ENCODE data around the gene SHROOM3.
A peak's percentile ranks its signal among the peaks of the same experiment; 100 is the strongest.

SHROOM3 gene

DNA sequence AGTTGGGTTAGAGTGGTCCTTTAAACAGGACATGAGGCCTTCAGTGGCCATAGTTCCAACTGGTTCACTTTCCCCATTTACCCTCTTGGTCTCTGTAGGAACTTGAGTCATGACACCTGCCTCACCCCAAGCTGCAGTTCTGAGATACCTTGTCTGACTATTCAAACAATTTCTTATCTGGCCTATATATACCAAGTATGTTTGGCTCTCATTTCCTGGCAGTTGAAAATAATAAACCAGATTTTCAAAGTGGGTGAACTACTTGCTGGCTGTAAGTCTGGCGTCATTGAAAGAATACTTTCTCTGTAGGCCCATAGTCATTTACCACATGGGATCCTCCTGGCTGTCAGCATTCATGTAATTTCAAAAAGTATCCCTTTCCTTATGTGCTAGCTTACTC, 228.8 kb downstream of the SHROOM3 start:
- DNase-seq (ENCODE audit: low read depth), result no peak

DNA sequence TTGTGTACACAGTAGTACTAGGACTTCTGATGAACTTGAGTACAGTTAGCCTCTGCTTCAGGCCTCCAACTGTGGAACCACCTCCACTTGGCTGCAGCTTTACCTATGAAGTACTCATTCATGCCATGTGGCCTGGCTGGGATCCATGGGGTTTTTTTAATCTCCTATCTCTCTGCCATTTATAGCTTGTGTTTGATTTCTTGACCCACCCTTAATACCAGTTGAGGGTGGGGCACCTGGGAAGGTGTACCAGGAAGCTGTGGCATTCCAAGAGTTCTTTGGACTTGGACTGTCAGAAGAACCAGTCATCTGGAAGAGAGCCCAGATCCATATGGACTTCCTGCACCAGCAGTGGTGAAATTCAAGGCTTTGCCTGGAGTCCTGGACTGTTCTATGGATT, 230.1 kb downstream of the SHROOM3 start:
- DNase-seq (ENCODE audit: low read depth), result peak; percentile 77

DNA sequence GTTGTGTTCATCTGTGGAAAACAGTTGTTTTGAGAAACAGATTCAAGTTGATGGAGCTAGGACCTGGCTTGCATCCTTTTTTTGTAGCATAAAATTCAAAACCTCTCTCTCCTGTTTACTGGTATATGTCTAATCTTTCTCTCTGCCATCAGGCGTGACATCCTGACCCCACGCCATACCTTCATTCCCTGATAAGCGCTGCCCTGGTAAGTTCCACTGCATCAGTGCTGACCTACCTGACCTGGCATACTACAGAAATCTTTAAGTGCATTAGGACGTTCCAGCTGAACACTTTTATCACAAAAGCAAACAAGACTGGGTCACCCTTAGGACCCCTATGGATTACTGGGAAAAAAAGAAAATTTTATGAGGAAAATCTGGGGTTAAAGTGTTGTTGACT, 230.7 kb downstream of the SHROOM3 start:
- no peak for DNase-seq (ENCODE audit: low read depth)

DNA sequence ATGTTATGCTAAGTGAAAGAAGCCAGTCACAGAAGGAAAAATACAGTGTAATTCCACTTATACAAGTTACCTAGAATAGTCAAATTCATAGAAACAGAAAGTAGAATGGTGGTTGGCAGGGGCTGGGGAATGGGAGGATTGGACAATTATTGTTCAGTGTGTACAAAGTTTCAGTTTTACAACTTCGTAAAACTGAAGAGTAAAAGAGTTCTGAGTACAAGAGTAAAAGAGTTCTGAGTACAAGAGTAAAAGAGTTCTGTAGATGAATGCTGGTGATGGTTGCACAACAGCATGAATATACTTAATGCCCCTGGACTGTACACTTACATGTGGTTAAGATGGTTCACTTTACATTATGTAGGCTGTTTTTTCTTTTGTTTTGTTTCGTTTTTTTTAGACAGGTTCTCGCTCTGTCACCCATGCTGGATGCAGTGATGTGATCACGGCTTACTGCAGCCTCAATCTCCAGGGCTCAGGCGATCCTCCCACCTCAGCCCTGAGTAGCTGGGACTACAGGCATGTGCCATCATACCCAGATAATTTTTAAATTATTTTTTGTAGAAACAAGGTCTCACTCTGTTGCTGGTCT, 232.0 kb downstream of the SHROOM3 start:
- DNase-seq (ENCODE audit: low read depth), result no peak

- DNase-seq (ENCODE audit: low read depth), result no peak
Observed at GRCh38 chr4:76670631-76671030, 235.6 kb downstream of the SHROOM3 start.

DNA sequence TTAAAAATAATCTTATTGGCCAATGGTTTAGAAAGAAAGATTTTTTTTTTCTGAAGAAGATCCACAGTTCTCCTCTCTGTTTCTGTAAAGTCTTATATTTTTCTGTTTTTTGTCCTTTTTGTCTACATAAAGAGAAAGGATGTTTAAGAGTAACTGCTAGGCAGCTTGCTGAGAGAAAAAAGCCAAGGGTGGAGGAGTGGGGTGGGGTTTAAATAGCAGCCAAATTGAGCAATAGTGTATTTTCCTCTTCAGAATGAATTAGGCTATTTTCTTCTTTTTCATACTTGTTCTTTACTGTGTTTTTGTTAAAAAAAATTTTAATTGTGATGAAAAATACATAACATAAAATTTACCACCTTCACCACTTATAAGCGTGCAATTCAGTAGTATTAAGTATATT, 238.3 kb downstream of the SHROOM3 start:
- DNase-seq (ENCODE audit: low read depth), result no peak

- DNase-seq (ENCODE audit: low read depth), result no peak
Observed at GRCh38 chr4:76674983-76675382, 240.0 kb downstream of the SHROOM3 start.

DNA sequence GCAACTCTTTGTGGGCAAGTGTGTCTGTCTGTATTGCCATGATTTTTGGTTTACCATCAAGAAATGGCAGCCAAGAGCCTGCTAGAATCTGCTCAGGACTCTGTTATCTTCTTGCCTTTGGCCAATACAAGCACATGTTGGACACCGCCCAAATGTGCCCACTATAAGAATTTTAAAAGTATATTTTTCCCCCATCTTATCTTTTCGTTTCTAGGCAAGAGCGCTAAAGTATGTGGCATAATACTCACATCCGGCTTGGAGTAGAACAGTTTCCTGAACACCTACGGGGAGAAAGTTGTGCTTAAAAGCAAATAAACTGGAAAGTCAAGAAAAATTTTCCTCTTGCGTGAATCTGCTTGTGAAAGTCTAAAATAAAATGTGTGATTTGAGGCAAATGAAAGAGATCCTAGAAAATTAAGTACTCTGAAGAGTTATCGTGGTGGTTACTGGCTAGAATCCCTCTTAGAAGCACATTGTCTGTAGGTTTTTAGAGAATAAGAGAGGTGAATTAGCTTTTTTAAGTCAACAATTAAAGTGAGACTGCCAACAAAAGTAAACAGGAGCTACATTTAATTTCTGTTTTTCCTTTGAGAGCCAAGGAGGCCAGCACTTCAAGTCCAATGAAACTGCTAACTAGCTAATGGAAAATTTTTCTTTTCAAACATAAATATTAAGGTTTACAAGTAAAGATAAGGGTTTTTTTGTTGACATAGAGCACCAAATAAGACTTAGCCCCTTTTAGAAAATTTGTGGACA, 242.7 kb downstream of the SHROOM3 start:
- DNase-seq (ENCODE audit: low read depth), result no peak

DNA sequence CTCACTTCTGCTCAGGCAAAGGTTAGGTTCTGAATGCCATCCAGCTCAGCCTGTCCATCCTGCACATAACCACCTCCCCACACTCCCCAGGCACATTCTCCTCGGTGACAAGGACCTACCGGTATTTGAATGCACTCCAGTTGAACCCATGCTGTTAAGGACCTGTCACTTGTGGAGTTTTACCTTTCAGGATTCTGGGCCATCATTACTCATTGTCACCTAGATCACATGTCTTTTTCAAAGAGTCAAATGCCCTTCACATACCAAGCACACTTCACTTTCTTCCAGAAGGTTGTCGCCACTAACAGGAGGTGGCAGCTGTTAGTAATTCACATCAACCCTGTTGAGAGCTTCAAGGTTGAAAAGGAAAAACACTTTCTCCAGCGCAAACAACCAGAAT, 244.7 kb downstream of the SHROOM3 start:
- DNase-seq (ENCODE audit: low read depth), result no peak

- no peak for DNase-seq (ENCODE audit: low read depth)
Observed at GRCh38 chr4:76680952-76681351, 245.9 kb downstream of the SHROOM3 start.

DNA sequence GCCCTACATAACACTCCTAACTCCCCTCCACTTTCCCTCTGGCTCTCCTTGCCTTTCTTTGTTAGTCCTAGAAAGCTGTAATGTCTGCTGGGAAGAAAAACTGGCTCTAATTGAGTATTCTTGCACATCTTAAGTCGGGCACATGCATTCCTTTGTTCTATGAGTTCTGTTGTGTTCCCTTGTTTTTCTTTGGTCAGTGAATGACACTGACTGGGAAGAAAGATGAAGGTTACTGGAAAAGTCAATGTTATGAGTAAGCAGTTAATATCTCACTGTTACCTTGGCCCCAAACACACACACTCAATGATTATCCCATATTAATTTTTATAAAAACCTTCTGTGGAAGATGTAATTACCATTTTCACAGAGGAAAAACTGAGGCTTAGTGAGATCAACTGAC, 247.0 kb downstream of the SHROOM3 start:
- no peak for DNase-seq (ENCODE audit: low read depth)

DNA sequence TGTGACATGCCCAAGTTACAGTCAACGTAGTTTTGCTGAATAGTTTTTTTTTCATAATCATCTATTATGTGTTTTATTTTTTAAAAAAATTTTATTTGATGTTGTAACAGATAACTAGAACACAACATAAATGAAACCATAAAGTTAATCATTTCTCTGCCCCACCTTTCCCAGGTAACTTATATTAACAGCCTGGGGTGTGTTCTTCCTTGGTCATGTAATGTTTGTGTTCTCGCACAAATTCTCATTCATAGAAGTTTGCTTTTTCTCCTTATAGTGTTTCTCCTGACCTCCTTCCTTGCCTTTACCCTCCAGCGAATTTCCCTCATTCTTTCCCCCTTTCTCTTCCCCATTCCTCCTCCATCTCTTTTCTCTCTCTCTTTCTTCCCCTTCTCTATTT, 248.1 kb downstream of the SHROOM3 start:
- no peak for DNase-seq (ENCODE audit: low read depth)

DNA sequence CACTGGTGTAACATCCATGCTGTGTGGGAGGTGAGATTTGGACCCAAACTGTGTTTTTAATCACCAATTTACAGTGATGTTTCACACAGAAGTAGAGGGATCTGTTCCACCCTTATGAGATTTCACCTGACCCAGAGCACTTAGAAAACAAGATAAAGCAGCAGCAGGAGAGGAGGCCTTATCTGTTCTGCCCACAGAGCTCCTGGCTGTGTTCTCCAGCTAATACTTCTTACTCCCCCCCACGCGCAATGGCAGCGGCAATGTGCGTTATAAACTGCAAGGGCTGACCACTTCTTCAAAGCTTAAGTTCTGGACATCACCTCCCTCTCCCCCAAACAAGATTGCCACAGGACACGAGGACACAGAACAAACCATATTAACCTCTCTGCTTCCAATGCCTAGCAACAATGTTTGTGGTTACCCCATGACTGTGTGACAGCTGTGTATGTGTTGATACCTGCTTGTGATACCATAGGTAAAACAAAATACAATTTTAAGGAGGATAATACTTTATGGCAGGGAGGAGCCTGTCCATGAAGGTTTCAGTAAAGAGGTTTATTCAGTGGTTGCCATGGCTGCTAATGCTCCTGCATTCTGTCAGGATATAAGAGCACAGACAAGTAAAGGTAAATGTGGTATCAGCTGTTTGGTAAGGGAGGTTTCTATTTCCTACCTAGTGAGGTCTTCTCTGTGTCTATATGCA, 252.9 kb downstream of the SHROOM3 start:
- DNase-seq (ENCODE audit: low read depth), result no peak

DNA sequence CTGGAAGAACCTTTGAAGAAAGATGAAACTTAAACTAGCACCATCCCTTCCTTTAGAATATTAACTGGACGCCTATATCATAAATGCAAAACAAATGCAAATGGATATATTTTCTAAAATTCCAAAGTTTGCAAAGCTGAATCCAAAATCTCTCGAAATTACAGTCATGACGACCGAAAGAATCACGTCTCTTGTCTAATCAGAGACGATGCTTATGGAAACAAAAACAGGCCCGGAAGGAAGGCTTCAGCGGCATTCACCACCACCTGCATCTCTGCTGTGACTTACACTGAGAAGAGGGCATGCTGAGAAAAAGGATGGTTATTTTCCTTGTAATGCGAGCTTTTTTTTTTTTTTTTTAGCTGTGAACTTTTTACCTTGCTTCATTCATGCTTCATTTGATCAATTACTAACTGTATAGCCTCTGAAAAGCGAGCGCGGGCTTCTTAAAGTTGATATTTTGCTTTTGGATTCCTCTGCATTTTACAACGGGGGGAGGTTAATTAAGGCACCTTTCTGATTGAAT, 253.7 kb downstream of the SHROOM3 start:
- no peak for DNase-seq (ENCODE audit: low read depth)

GRCh38 chr4:76689145-76689817, 254.3 kb downstream of the SHROOM3 start:
- DNase-seq (ENCODE audit: low read depth), result no peak

DNA sequence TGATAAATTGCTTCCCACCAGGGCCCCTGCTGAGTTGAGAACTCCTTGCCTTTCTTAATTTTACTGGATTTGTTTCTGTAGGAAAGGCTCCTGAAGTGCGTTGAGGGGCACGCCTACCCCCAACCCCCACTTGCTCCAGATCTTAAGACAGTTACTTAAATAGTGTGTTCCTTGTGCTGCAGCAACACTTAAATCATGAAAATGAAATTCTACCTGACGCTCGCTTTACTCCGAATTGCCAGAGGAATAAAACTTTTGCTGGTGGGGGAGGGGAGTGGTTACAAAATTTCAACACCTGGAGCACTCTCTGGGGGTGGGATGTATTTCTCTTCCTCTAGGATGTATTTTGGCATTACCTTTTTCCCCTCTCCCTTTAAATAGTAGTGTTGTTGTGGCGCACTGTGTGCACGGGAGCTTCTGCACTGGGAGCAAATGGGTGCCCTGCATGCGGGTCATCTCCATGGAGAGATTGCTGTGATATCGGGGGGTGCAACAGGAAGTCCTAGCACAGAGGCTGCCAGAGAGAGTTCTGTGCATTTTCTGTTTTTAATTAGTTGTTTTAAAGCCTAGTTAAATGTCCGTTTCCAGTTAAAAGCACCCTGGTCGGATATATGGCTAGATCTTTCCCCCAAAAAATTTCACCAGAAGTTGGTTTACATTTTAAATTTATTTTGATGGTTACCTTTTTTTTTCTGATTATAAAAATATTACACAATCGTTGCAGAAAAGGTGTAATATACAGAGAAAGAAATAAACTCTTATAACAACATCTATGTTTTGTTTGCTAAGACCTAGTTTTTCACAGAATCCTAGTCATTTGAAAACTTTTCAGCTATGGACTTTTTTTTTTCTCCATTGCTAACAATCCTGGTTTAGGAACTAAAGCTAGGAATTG, 255.2 kb downstream of the SHROOM3 start:
- DNase-seq (ENCODE audit: low read depth), result no peak

DNA sequence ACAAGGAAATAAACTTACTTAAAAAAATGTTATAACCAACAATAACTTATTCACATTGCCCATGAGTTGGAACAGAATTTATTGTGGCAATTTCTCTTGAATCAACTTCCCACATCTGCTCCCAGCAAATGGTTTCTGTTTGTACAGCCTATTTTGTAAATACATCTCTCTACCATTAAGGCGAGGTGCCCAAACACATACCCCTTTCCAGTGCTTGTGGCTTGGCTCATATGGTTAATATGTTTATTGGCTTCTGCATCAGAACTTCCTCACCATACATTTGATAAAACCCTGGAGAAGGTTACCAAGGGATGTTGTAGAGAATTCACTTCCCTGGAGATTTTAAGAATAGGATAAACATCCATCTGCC, 255.9 kb downstream of the SHROOM3 start:
- no peak for DNase-seq (ENCODE audit: low read depth)

- DNase-seq (ENCODE audit: low read depth), result no peak
Observed at GRCh38 chr4:76691807-76692582, 257.0 kb downstream of the SHROOM3 start.

DNA sequence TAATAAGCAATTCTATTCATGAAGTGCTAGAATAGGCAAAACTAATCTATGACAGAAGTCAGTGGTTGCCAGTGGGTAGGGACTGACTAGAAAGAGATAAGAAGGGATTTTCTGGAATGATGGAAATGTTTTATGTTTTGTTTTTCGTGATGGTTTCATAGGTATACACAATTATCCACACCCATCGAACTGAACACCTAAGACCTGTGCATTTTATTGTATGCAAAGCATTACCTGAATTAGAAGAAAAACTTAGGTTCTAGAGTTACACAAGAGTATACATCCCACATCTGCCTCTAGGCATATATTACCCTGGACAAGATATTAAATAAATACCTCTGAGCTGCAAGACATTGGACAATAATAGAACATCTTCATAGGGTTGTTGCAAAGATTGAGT, 257.7 kb downstream of the SHROOM3 start:
- DNase-seq (ENCODE audit: low read depth), result no peak

- no peak for DNase-seq (ENCODE audit: low read depth)
Observed at GRCh38 chr4:76694056-76694455, 259.0 kb downstream of the SHROOM3 start.

- no peak for DNase-seq (ENCODE audit: low read depth)
Observed at GRCh38 chr4:76696109-76696508, 261.1 kb downstream of the SHROOM3 start.
